ENCODE data around the gene MYH15. TPM values are rescaled to one million over a fixed set of nuclear protein-coding genes. Genes with fewer than 3 reads are reported as not detected.

The MYH15 gene
- total RNA-seq, 1 donor from 2014 or later = 0.23 TPM

GRCh38 chr3:108346301-108347227 lies 163.8 kb downstream of the MYH15 start:
- Mint-ChIP-seq H3K9me3 (ENCODE audit: unreplicated experiment) (no peaks in the 10 kb centered on the region), H3K27ac (ENCODE audit: unreplicated experiment) (no peak overlapping the region), H3K4me1 (ENCODE audit: unreplicated experiment) (peaks cover 15% of the 10 kb centered on the region), H3K27me3 (ENCODE audit: unreplicated experiment) (peaks cover 1% of the 10 kb centered on the region), H3K4me3 (ENCODE audit: unreplicated experiment) (no peak overlapping the region), H3K36me3 (ENCODE audit: low read depth, unreplicated experiment) (no peaks in the 10 kb centered on the region)
- TF ChIP-seq, protein P1, sequence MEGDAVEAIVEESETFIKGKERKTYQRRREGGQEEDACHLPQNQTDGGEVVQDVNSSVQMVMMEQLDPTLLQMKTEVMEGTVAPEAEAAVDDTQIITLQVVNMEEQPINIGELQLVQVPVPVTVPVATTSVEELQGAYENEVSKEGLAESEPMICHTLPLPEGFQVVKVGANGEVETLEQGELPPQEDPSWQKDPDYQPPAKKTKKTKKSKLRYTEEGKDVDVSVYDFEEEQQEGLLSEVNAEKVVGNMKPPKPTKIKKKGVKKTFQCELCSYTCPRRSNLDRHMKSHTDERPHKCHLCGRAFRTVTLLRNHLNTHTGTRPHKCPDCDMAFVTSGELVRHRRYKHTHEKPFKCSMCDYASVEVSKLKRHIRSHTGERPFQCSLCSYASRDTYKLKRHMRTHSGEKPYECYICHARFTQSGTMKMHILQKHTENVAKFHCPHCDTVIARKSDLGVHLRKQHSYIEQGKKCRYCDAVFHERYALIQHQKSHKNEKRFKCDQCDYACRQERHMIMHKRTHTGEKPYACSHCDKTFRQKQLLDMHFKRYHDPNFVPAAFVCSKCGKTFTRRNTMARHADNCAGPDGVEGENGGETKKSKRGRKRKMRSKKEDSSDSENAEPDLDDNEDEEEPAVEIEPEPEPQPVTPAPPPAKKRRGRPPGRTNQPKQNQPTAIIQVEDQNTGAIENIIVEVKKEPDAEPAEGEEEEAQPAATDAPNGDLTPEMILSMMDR (IDR thresholded peaks at IDR 0.05; ENCODE audit: unreplicated experiment) = no peak
- DNase-seq (ENCODE audit: low spot score) = no peak

DNA sequence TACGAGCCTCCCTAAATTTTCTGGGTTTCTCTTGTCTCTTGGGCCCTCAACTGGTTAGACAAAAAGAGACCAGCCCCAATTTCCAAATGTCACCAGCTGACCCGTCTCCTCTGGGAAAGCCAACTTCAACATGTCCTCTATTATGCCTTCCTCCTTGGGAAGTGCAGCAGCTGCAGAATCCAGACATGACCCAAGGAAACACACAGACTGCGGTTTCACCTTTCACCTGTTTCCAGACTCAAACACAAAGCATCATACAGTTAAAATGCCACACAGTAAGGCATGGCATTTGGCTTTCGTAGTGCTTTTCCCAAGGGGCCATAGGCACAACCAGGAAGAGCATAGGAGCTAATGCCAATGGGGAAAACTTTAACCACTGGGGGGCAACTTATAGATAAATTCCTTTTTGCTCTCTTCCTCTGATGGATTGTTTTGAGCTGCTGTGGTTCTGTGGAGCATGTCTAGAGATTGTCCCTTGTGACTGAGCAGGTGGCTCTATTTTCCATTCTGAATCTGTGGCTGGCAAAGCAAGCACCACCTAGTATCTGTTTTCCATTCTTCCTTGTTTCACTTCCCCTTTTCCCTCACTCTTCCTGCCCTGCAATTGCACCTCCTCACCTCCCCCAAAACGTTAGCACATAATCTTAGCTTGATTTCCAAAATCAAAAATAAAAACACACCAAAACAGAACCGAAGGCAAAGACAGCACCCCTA lies 164.7 kb downstream of the MYH15 start:
- no peak for DNase-seq (ENCODE audit: low spot score)
- no peak overlapping the region for H3K4me3 Mint-ChIP-seq (ENCODE audit: unreplicated experiment)
- no peak overlapping the region for H3K27ac Mint-ChIP-seq (ENCODE audit: unreplicated experiment)
- TF ChIP-seq, protein P1 (IDR thresholded peaks at IDR 0.05; ENCODE audit: unreplicated experiment) = no peak
- peaks cover 1% of the 10 kb centered on the region for H3K27me3 Mint-ChIP-seq (ENCODE audit: unreplicated experiment)
- H3K36me3 Mint-ChIP-seq (ENCODE audit: low read depth, unreplicated experiment) = no peaks in the 10 kb centered on the region
- H3K4me1 Mint-ChIP-seq (ENCODE audit: unreplicated experiment) = peaks cover 15% of the 10 kb centered on the region
- no peaks in the 10 kb centered on the region for H3K9me3 Mint-ChIP-seq (ENCODE audit: unreplicated experiment)

- H3K4me3 Mint-ChIP-seq (ENCODE audit: unreplicated experiment) = no peak overlapping the region
- peaks cover 1% of the 10 kb centered on the region for H3K27me3 Mint-ChIP-seq (ENCODE audit: unreplicated experiment)
- no peaks in the 10 kb centered on the region for H3K9me3 Mint-ChIP-seq (ENCODE audit: unreplicated experiment)
- no peak for DNase-seq (ENCODE audit: low spot score)
- no peak overlapping the region for H3K27ac Mint-ChIP-seq (ENCODE audit: unreplicated experiment)
- no peaks in the 10 kb centered on the region for H3K36me3 Mint-ChIP-seq (ENCODE audit: low read depth, unreplicated experiment)
- TF ChIP-seq, protein P1 (IDR thresholded peaks at IDR 0.05; ENCODE audit: unreplicated experiment) = no peak
- H3K4me1 Mint-ChIP-seq (ENCODE audit: unreplicated experiment) = peaks cover 15% of the 10 kb centered on the region
Observed at GRCh38 chr3:108343491-108343890, 166.9 kb downstream of the MYH15 start.

GRCh38 chr3:108342837-108343486 lies 167.4 kb downstream of the MYH15 start:
- Mint-ChIP-seq H3K27ac (ENCODE audit: unreplicated experiment) (no peak overlapping the region), H3K36me3 (ENCODE audit: low read depth, unreplicated experiment) (no peaks in the 10 kb centered on the region), H3K9me3 (ENCODE audit: unreplicated experiment) (no peaks in the 10 kb centered on the region), H3K4me1 (ENCODE audit: unreplicated experiment) (peaks cover 15% of the 10 kb centered on the region), H3K27me3 (ENCODE audit: unreplicated experiment) (no peaks in the 10 kb centered on the region), H3K4me3 (ENCODE audit: unreplicated experiment) (no peak overlapping the region)
- TF ChIP-seq, protein P1 (IDR thresholded peaks at IDR 0.05; ENCODE audit: unreplicated experiment) = no peak
- DNase-seq (ENCODE audit: low spot score) = no peak
